ENCODE results near the gene MTA3.

MTA3 gene

GRCh38 chr2:42742740-42743658 lies 174.6 kb downstream of the MTA3 start:
- Histone ChIP-seq H3K27ac (ENCODE audit: low read depth, low read length) (no peak overlapping the region), H3K4me1 (ENCODE audit: control insufficient read depth in 5 of 5, insufficient read depth in 5 of 5, low read length in 5 of 5) (no peaks in the 10 kb centered on the region), H3K4me3 (ENCODE audit: low read depth in 1 of 5, low read length in 5 of 5) (no peak overlapping the region), H3K9ac (ENCODE audit: low read length in 5 of 5) (no peak overlapping the region), H3K9me3 (ENCODE audit: control insufficient read depth in 5 of 5, low read length in 5 of 5) (no peaks in the 10 kb centered on the region), H3K36me3 (ENCODE audit: control insufficient read depth in 5 of 5, insufficient read depth in 5 of 5, low read length in 5 of 5) (peaks cover 0 to 12% (median 4%) of the 10 kb centered on the region in 5 donors), H3K27me3 (ENCODE audit: control insufficient read depth in 5 of 5, insufficient read depth in 4 of 5, low read length in 5 of 5) (no peaks in the 10 kb centered on the region)

- Histone ChIP-seq H3K9me3 (ENCODE audit: control insufficient read depth in 5 of 5, low read length in 5 of 5) (no peaks in the 10 kb centered on the region), H3K4me3 (ENCODE audit: low read depth in 1 of 5, low read length in 5 of 5) (no peak overlapping the region), H3K9ac (ENCODE audit: low read length in 5 of 5) (no peak overlapping the region), H3K4me1 (ENCODE audit: control insufficient read depth in 5 of 5, insufficient read depth in 5 of 5, low read length in 5 of 5) (no peaks in the 10 kb centered on the region), H3K36me3 (ENCODE audit: control insufficient read depth in 5 of 5, insufficient read depth in 5 of 5, low read length in 5 of 5) (peaks cover 0 to 12% (median 4%) of the 10 kb centered on the region in 5 donors), H3K27ac (ENCODE audit: low read depth, low read length) (no peak overlapping the region), H3K27me3 (ENCODE audit: control insufficient read depth in 5 of 5, insufficient read depth in 4 of 5, low read length in 5 of 5) (no peaks in the 10 kb centered on the region)
Observed at GRCh38 chr2:42743659-42743990, 175.2 kb downstream of the MTA3 start.

GRCh38 chr2:42744545-42745082 lies 176.2 kb downstream of the MTA3 start:
- no peaks in the 10 kb centered on the region for H3K9me3 ChIP-seq (ENCODE audit: control insufficient read depth in 5 of 5, low read length in 5 of 5)
- H3K27ac ChIP-seq (ENCODE audit: low read depth, low read length) = no peak overlapping the region
- H3K36me3 ChIP-seq (ENCODE audit: control insufficient read depth in 5 of 5, insufficient read depth in 5 of 5, low read length in 5 of 5) = peaks cover 0 to 12% (median 8%) of the 10 kb centered on the region in 5 donors
- H3K9ac ChIP-seq (ENCODE audit: low read length in 5 of 5) = no peak overlapping the region
- no peaks in the 10 kb centered on the region for H3K4me1 ChIP-seq (ENCODE audit: control insufficient read depth in 5 of 5, insufficient read depth in 5 of 5, low read length in 5 of 5)
- H3K4me3 ChIP-seq (ENCODE audit: low read depth in 1 of 5, low read length in 5 of 5) = no peak overlapping the region
- H3K27me3 ChIP-seq (ENCODE audit: control insufficient read depth in 5 of 5, insufficient read depth in 4 of 5, low read length in 5 of 5) = no peaks in the 10 kb centered on the region

- no peak overlapping the region for H3K27ac ChIP-seq (ENCODE audit: low read depth, low read length)
- peaks cover 0 to 10% (median 4%) of the 10 kb centered on the region in 5 donors for H3K36me3 ChIP-seq (ENCODE audit: control insufficient read depth in 5 of 5, insufficient read depth in 5 of 5, low read length in 5 of 5)
- no peaks in the 10 kb centered on the region for H3K27me3 ChIP-seq (ENCODE audit: control insufficient read depth in 5 of 5, insufficient read depth in 4 of 5, low read length in 5 of 5)
- no peak overlapping the region for H3K4me3 ChIP-seq (ENCODE audit: low read depth in 1 of 5, low read length in 5 of 5)
- H3K9me3 ChIP-seq (ENCODE audit: control insufficient read depth in 5 of 5, low read length in 5 of 5) = no peaks in the 10 kb centered on the region
- peaks cover 0 to 9% (median 4%) of the 10 kb centered on the region in 5 donors for H3K4me1 ChIP-seq (ENCODE audit: control insufficient read depth in 5 of 5, insufficient read depth in 5 of 5, low read length in 5 of 5)
- H3K9ac ChIP-seq (ENCODE audit: low read length in 5 of 5) = no peak overlapping the region
Observed at GRCh38 chr2:42747422-42747821, 179.0 kb downstream of the MTA3 start.

GRCh38 chr2:42748840-42749239 lies 180.4 kb downstream of the MTA3 start:
- H3K27ac ChIP-seq (ENCODE audit: low read depth, low read length) = no peak overlapping the region
- no peaks in the 10 kb centered on the region for H3K9me3 ChIP-seq (ENCODE audit: control insufficient read depth in 5 of 5, low read length in 5 of 5)
- no peak overlapping the region for H3K4me3 ChIP-seq (ENCODE audit: low read depth in 1 of 5, low read length in 5 of 5)
- H3K9ac ChIP-seq (ENCODE audit: low read length in 5 of 5) = no peak overlapping the region
- H3K36me3 ChIP-seq (ENCODE audit: control insufficient read depth in 5 of 5, insufficient read depth in 5 of 5, low read length in 5 of 5) = peaks cover 2 to 17% (median 10%) of the 10 kb centered on the region in 5 donors
- H3K4me1 ChIP-seq (ENCODE audit: control insufficient read depth in 5 of 5, insufficient read depth in 5 of 5, low read length in 5 of 5) = peaks cover 0 to 16% (median 6%) of the 10 kb centered on the region in 5 donors
- no peaks in the 10 kb centered on the region for H3K27me3 ChIP-seq (ENCODE audit: control insufficient read depth in 5 of 5, insufficient read depth in 4 of 5, low read length in 5 of 5)

- Histone ChIP-seq H3K36me3 (ENCODE audit: control insufficient read depth in 5 of 5, insufficient read depth in 5 of 5, low read length in 5 of 5) (peaks cover 2 to 17% (median 12%) of the 10 kb centered on the region in 5 donors), H3K4me1 (ENCODE audit: control insufficient read depth in 5 of 5, insufficient read depth in 5 of 5, low read length in 5 of 5) (peaks cover 0 to 51% (median 34%) of the 10 kb centered on the region in 5 donors), H3K27ac (ENCODE audit: low read depth, low read length) (no peak overlapping the region), H3K9me3 (ENCODE audit: control insufficient read depth in 5 of 5, low read length in 5 of 5) (no peaks in the 10 kb centered on the region), H3K9ac (ENCODE audit: low read length in 5 of 5) (no peak overlapping the region), H3K27me3 (ENCODE audit: control insufficient read depth in 5 of 5, insufficient read depth in 4 of 5, low read length in 5 of 5) (no peaks in the 10 kb centered on the region), H3K4me3 (ENCODE audit: low read depth in 1 of 5, low read length in 5 of 5) (no peak overlapping the region)
Observed at GRCh38 chr2:42752314-42752713, 183.9 kb downstream of the MTA3 start.

- peaks cover 2 to 17% (median 12%) of the 10 kb centered on the region in 5 donors for H3K36me3 ChIP-seq (ENCODE audit: control insufficient read depth in 5 of 5, insufficient read depth in 5 of 5, low read length in 5 of 5)
Observed at GRCh38 chr2:42752816-42753813, 184.7 kb downstream of the MTA3 start.

GRCh38 chr2:42754021-42754775 lies 185.8 kb downstream of the MTA3 start:
- H3K9me3 ChIP-seq (ENCODE audit: control insufficient read depth in 5 of 5, low read length in 5 of 5) = no peaks in the 10 kb centered on the region
- peak overlapping the region in 1 of 5 donors; percentile 37 for H3K9ac ChIP-seq (ENCODE audit: low read length in 5 of 5)
- no peak overlapping the region for H3K27ac ChIP-seq (ENCODE audit: low read depth, low read length)

More at GRCh38 chr2:42752816-42753813, 184.7 kb downstream of the MTA3 start:
- Histone ChIP-seq H3K27me3 (ENCODE audit: control insufficient read depth in 5 of 5, insufficient read depth in 4 of 5, low read length in 5 of 5) (no peaks in the 10 kb centered on the region), H3K27ac (ENCODE audit: low read depth, low read length) (no peak overlapping the region), H3K4me3 (ENCODE audit: low read depth in 1 of 5, low read length in 5 of 5) (no peak overlapping the region), H3K9ac (ENCODE audit: low read length in 5 of 5) (no peak overlapping the region), H3K4me1 (ENCODE audit: control insufficient read depth in 5 of 5, insufficient read depth in 5 of 5, low read length in 5 of 5) (peaks cover 0 to 56% (median 38%) of the 10 kb centered on the region in 5 donors), H3K9me3 (ENCODE audit: control insufficient read depth in 5 of 5, low read length in 5 of 5) (no peaks in the 10 kb centered on the region)

GRCh38 chr2:42754776-42755140 lies 186.3 kb downstream of the MTA3 start:
- Histone ChIP-seq H3K9me3 (ENCODE audit: control insufficient read depth in 5 of 5, low read length in 5 of 5) (no peaks in the 10 kb centered on the region), H3K27me3 (ENCODE audit: control insufficient read depth in 5 of 5, insufficient read depth in 4 of 5, low read length in 5 of 5) (no peaks in the 10 kb centered on the region), H3K36me3 (ENCODE audit: control insufficient read depth in 5 of 5, insufficient read depth in 5 of 5, low read length in 5 of 5) (peaks cover 2 to 13% (median 11%) of the 10 kb centered on the region in 5 donors), H3K27ac (ENCODE audit: low read depth, low read length) (no peak overlapping the region), H3K4me1 (ENCODE audit: control insufficient read depth in 5 of 5, insufficient read depth in 5 of 5, low read length in 5 of 5) (peaks cover 0 to 57% (median 38%) of the 10 kb centered on the region in 5 donors), H3K9ac (ENCODE audit: low read length in 5 of 5) (no peak overlapping the region), H3K4me3 (ENCODE audit: low read depth in 1 of 5, low read length in 5 of 5) (peak overlapping the region in 1 of 5 donors; percentile 11)

More at GRCh38 chr2:42754021-42754775, 185.8 kb downstream of the MTA3 start:
- Histone ChIP-seq H3K4me1 (ENCODE audit: control insufficient read depth in 5 of 5, insufficient read depth in 5 of 5, low read length in 5 of 5) (peaks cover 0 to 57% (median 38%) of the 10 kb centered on the region in 5 donors), H3K27me3 (ENCODE audit: control insufficient read depth in 5 of 5, insufficient read depth in 4 of 5, low read length in 5 of 5) (no peaks in the 10 kb centered on the region), H3K36me3 (ENCODE audit: control insufficient read depth in 5 of 5, insufficient read depth in 5 of 5, low read length in 5 of 5) (peaks cover 2 to 13% (median 10%) of the 10 kb centered on the region in 5 donors), H3K4me3 (ENCODE audit: low read depth in 1 of 5, low read length in 5 of 5) (no peak overlapping the region)

All from subcutaneous abdominal adipose tissue (tissue), 5 donors.